ENCODE measurements around the gene HLA-B.
"Not testable (repeated sequence)": the region's sequence is repeated elsewhere in the genome, so short reads cannot be mapped to it uniquely, and the experiment has no call there.

HLA-B gene

GRCh38 chr6:31399589-31400466 is 42.8 kb upstream of the HLA-B start:
- Histone ChIP-seq H3K4me3 (ENCODE audit: low read length) (peak overlapping the region; percentile 95), H3K4me2 (ENCODE audit: low read length) (peak overlapping the region; percentile 75), H3K27me3 (ENCODE audit: control insufficient read depth, low read length) (no peaks in the 10 kb centered on the region), H3K4me1 (ENCODE audit: control insufficient read depth, low read length) (peaks cover 52% of the 10 kb centered on the region), H4K20me1 (ENCODE audit: control insufficient read depth, insufficient read depth, low read depth, low read length) (no peaks in the 10 kb centered on the region), H3K79me2 (ENCODE audit: control insufficient read depth, low read length) (peaks cover 68% of the 10 kb centered on the region), H3K9me2 (replicated peaks; ENCODE audit: control insufficient read depth, low read length) (no peaks in the 10 kb centered on the region), H3K9me3 (ENCODE audit: control insufficient read depth, insufficient read depth, low read length) (no peaks in the 10 kb centered on the region), H3K36me3 (ENCODE audit: control insufficient read depth, low read length) (no peaks in the 10 kb centered on the region; the same call in 1 of the 2 replicates), H3F3A (ENCODE audit: control insufficient read depth, insufficient read depth) (peaks cover 24% of the 10 kb centered on the region), H3K27ac (ENCODE audit: low read depth, low read length) (peak overlapping the region; percentile 69)
- TF ChIP-seq CTCF (IDR thresholded peaks at IDR 0.05; ENCODE audit: low read depth, low read length, poor library complexity, severe bottlenecking) (peak; percentile 92), EZH2phosphoT487 (IDR thresholded peaks at IDR 0.05; ENCODE audit: borderline replicate concordance, low read length) (no peak)

GRCh38 chr6:31397901-31398525 is 41.0 kb upstream of the HLA-B start:
- Histone ChIP-seq H3K9me2 (replicated peaks; ENCODE audit: control insufficient read depth, low read length) (no peaks in the 10 kb centered on the region), H3K79me2 (ENCODE audit: control insufficient read depth, low read length) (peaks cover 51% of the 10 kb centered on the region), H3K9me3 (ENCODE audit: control insufficient read depth, insufficient read depth, low read length) (no peaks in the 10 kb centered on the region), H3K27me3 (ENCODE audit: control insufficient read depth, low read length) (no peaks in the 10 kb centered on the region), H3K36me3 (ENCODE audit: control insufficient read depth, low read length) (no peaks in the 10 kb centered on the region; the same call in 1 of the 2 replicates), H3K4me3 (ENCODE audit: low read length) (no peak overlapping the region), H3K27ac (ENCODE audit: low read depth, low read length) (no peak overlapping the region), H3F3A (ENCODE audit: control insufficient read depth, insufficient read depth) (peaks cover 24% of the 10 kb centered on the region), H3K4me2 (ENCODE audit: low read length) (peak overlapping the region; percentile 75), H3K4me1 (ENCODE audit: control insufficient read depth, low read length) (peaks cover 40% of the 10 kb centered on the region), H4K20me1 (ENCODE audit: control insufficient read depth, insufficient read depth, low read depth, low read length) (no peaks in the 10 kb centered on the region)
- TF ChIP-seq EZH2phosphoT487 (IDR thresholded peaks at IDR 0.05; ENCODE audit: borderline replicate concordance, low read length) (no peak), CTCF (IDR thresholded peaks at IDR 0.05; ENCODE audit: low read depth, low read length, poor library complexity, severe bottlenecking) (no peak)

DNA sequence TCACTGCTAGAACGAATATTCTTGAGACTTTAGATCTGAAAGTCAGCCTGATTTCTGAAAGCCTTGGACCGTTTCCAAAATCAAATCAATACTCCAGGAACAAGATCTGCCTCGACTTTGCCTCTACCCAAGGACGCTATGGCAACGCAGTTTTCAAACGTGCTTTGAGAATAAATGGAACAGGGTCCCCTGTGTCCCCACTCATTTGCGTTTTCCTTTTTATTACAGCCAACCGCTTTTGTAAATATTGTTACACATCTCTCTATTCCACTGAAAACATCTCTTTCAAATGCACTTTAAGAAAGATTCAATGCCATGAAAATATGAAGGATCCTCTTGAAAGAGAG is 40.1 kb upstream of the HLA-B start:
- H3K9me3 ChIP-seq (ENCODE audit: control insufficient read depth, insufficient read depth, low read length) = not testable (repeated sequence)
- peak overlapping the region; percentile 32; the same call in 1 of the 2 replicates for H3K4me3 ChIP-seq (ENCODE audit: low read length)

More for the DNA sequence above, 40.1 kb upstream of the HLA-B start:
- Histone ChIP-seq H3K79me2 (ENCODE audit: control insufficient read depth, low read length) (peaks cover 42% of the 10 kb centered on the region), H3F3A (ENCODE audit: control insufficient read depth, insufficient read depth) (peaks cover 16% of the 10 kb centered on the region), H3K4me2 (ENCODE audit: low read length) (peak overlapping the region; percentile 48), H3K4me1 (ENCODE audit: control insufficient read depth, low read length) (peaks cover 31% of the 10 kb centered on the region)
- not testable (repeated sequence) for H3K36me3 ChIP-seq (ENCODE audit: control insufficient read depth, low read length); H3K27me3 ChIP-seq (ENCODE audit: control insufficient read depth, low read length); H3K27ac ChIP-seq (ENCODE audit: low read depth, low read length); H3K9me2 ChIP-seq (replicated peaks; ENCODE audit: control insufficient read depth, low read length); H4K20me1 ChIP-seq (ENCODE audit: control insufficient read depth, insufficient read depth, low read depth, low read length)

Measured in DOHH2 (cell line).